Panc1 (cell line): ENCODE measurements around the gene PTPRH. TPM values are rescaled to one million over a fixed set of nuclear protein-coding genes. Genes with fewer than 3 reads are reported as not detected.

Source experiments
- ATAC-seq: fragments of 200-7000 bp; cut with Tn5 transposase; 2 replicates; pipeline ENCODE4 v1.9.1; 2020; ENCODE audit warnings: mild to moderate bottlenecking, moderate library complexity
- BruUV-seq: library from RNA; stranded (reverse); fragments of 400-500 nt; replicated peaks from 2 replicates; lab custom pipeline; 2021; lab: Mats Ljungman, UMichigan
- CTCF ChIA-PET: fragments of 300-600 bp; sonication (Branson Sonifier 250); formaldehyde crosslinking; loops from one replicate; lab custom pipeline; 2022; ENCODE audit warnings: antibody characterized with exemption; lab: Charles Lee
- POLR2A ChIA-PET: fragments of 300-600 bp; sonication (Branson Sonifier 250); formaldehyde crosslinking; loops from one replicate; lab custom pipeline; 2022; ENCODE audit warnings: antibody characterized with exemption; lab: Charles Lee
- DNase-seq: peaks from one replicate; pipeline ENCODE4 v3.0.0-alpha.2; 2010; ENCODE audit warnings: low read depth, low spot score
- H3K27ac ChIP-seq: 2 replicates; pipeline ENCODE4 v1.5.1; 2011; ENCODE audit warnings: mild to moderate bottlenecking, low read length, inconsistent platforms
- H3K27me3 ChIP-seq: fragments of 200-500 bp; sonication (Bioruptor generic); 2 replicates; pipeline ENCODE4 v1.6.0; 2014; ENCODE audit warnings: low read length, inconsistent platforms; ENCODE audit not compliant: control insufficient read depth, insufficient read depth
- H3K36me3 ChIP-seq: fragments of 200-500 bp; sonication (Bioruptor generic); 2 replicates; pipeline ENCODE4 v1.5.1; 2014; ENCODE audit warnings: inconsistent platforms, mild to moderate bottlenecking, low read length, moderate library complexity; ENCODE audit not compliant: control insufficient read depth, insufficient read depth
- H3K4me1 ChIP-seq: 2 replicates; pipeline ENCODE4 v1.5.1; 2011; ENCODE audit warnings: inconsistent platforms, mild to moderate bottlenecking, low read length, moderate library complexity; ENCODE audit not compliant: control insufficient read depth, insufficient read depth
- H3K4me3 ChIP-seq, 2 experiments: 2 replicates each; pipeline ENCODE4 v1.5.1; 2011 to 2012; ENCODE audit warnings: low read depth in 2 of 2, low read length in 2 of 2, mild to moderate bottlenecking in 2 of 2, inconsistent platforms in 1 of 2, moderate library complexity in 1 of 2
- H3K9me3 ChIP-seq: fragments of 200-500 bp; sonication (Bioruptor generic); 2 replicates; pipeline ENCODE4 v1.5.1; 2014; ENCODE audit warnings: low read depth, mild to moderate bottlenecking, inconsistent platforms, low read length, moderate library complexity; ENCODE audit not compliant: control insufficient read depth, insufficient read depth
- POLR2AphosphoS5 ChIP-seq: IDR thresholded peaks from 2 replicates; pipeline ENCODE4 v1.6.1; 2012; ENCODE audit warnings: mild to moderate bottlenecking, low read depth, low read length, moderate library complexity
- SIN3A ChIP-seq: IDR thresholded peaks from 2 replicates; pipeline ENCODE4 v1.6.1; 2012; ENCODE audit warnings: low read depth, mild to moderate bottlenecking, low read length, moderate library complexity, borderline replicate concordance; ENCODE audit not compliant: insufficient read depth
- TCF7L2 ChIP-seq: IDR thresholded peaks from 2 replicates; pipeline ENCODE4 v1.6.1; 2011; ENCODE audit warnings: mild to moderate bottlenecking, low read depth, low read length, inconsistent platforms
- in situ Hi-C: cut with HindIII; loops from 2 replicates; pipeline ENCODE4 v1.10.0; 2016; ENCODE audit warnings: low sequenced_read_pairs, low pct_unique_long_range_greater_than_20kb
- intact Hi-C: fragments of 100-400 bp; cut with micrococcal nuclease; formaldehyde crosslinking; loops from one replicate; pipeline ENCODE4 v1.10.0; 2022; ENCODE audit not compliant: unreplicated experiment
- total RNA-seq: library from RNA; stranded (reverse); gene quantifications from one replicate; pipeline ENCODE4 v1.2.1, GENCODE V29; 2021; ENCODE audit not compliant: unreplicated experiment
- TF ChIP-seq, protein P1 (sequence below): fragments of 450-650 bp; IDR thresholded peaks from 2 replicates; pipeline ENCODE4 v1.5.1; 2017; ENCODE audit warnings: mild to moderate bottlenecking
- TF ChIP-seq, protein P2 (sequence below), 2 experiments: IDR thresholded peaks; 2 replicates each; pipeline ENCODE4 v1.6.1; 2011 to 2012; ENCODE audit warnings: low read depth in 2 of 2, control low read depth in 1 of 2, low read length in 1 of 2, mild to moderate bottlenecking in 1 of 2, moderate library complexity in 1 of 2; ENCODE audit not compliant: insufficient read depth in 1 of 2

PTPRH gene
- total RNA-seq, 1 experiment from 2014 or later, result 42.8 TPM

DNA sequence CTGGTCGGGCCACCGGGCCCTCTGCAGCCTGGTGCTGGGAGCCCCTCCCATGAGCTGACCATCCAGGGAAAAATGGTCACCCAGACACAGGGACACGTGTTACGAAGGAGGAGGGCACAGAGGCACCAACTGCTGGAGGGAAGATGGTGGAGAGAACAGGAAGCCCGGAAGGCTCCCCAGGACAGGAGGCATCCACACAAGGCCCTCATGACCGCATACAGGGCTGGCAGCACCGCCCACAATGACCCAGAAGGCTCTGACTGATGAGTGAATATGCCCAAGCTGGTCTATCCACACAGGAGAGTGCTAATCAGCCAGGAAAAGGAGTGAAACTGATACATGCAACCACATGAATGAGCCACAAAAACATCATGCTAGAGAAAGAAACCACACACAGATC is 33.2 kb upstream of the PTPRH start:
- no peaks in the 10 kb centered on the region for H3K27me3 ChIP-seq
- intact Hi-C loops, result no loop called here
- BruUV-seq, result no TSS peak
- H3K36me3 ChIP-seq, result peaks cover 17% of the 10 kb centered on the region; the same call in 1 of the 2 replicates
- TF ChIP-seq SIN3A (no peak), TCF7L2 (no peak), POLR2AphosphoS5 (no peak)
- TF ChIP-seq, protein P1, sequence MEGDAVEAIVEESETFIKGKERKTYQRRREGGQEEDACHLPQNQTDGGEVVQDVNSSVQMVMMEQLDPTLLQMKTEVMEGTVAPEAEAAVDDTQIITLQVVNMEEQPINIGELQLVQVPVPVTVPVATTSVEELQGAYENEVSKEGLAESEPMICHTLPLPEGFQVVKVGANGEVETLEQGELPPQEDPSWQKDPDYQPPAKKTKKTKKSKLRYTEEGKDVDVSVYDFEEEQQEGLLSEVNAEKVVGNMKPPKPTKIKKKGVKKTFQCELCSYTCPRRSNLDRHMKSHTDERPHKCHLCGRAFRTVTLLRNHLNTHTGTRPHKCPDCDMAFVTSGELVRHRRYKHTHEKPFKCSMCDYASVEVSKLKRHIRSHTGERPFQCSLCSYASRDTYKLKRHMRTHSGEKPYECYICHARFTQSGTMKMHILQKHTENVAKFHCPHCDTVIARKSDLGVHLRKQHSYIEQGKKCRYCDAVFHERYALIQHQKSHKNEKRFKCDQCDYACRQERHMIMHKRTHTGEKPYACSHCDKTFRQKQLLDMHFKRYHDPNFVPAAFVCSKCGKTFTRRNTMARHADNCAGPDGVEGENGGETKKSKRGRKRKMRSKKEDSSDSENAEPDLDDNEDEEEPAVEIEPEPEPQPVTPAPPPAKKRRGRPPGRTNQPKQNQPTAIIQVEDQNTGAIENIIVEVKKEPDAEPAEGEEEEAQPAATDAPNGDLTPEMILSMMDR, result no peak
- TF ChIP-seq, protein P2, sequence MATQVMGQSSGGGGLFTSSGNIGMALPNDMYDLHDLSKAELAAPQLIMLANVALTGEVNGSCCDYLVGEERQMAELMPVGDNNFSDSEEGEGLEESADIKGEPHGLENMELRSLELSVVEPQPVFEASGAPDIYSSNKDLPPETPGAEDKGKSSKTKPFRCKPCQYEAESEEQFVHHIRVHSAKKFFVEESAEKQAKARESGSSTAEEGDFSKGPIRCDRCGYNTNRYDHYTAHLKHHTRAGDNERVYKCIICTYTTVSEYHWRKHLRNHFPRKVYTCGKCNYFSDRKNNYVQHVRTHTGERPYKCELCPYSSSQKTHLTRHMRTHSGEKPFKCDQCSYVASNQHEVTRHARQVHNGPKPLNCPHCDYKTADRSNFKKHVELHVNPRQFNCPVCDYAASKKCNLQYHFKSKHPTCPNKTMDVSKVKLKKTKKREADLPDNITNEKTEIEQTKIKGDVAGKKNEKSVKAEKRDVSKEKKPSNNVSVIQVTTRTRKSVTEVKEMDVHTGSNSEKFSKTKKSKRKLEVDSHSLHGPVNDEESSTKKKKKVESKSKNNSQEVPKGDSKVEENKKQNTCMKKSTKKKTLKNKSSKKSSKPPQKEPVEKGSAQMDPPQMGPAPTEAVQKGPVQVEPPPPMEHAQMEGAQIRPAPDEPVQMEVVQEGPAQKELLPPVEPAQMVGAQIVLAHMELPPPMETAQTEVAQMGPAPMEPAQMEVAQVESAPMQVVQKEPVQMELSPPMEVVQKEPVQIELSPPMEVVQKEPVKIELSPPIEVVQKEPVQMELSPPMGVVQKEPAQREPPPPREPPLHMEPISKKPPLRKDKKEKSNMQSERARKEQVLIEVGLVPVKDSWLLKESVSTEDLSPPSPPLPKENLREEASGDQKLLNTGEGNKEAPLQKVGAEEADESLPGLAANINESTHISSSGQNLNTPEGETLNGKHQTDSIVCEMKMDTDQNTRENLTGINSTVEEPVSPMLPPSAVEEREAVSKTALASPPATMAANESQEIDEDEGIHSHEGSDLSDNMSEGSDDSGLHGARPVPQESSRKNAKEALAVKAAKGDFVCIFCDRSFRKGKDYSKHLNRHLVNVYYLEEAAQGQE (IDR thresholded peaks at IDR 0.05; ENCODE audit: insufficient read depth in 1 of 2, low read depth in 2 of 2, low read length in 1 of 2), result no peak
- H3K27ac ChIP-seq, result no peak overlapping the region
- H3K9me3 ChIP-seq, result no peaks in the 10 kb centered on the region
- DNase-seq, result no peak
- no peak for ATAC-seq
- in situ Hi-C loops, result no loop called here
- CTCF ChIA-PET, result no interaction called here
- POLR2A ChIA-PET, result interaction anchor here (0.7 kb wide), 1 partner anchor 37 kb away, joined by 5 read pairs; no protein-coding TSS in a partner anchor
- H3K4me1 ChIP-seq, result 0 out of 2 replicates have a peak, but pooled peaks cover 2% of the 10 kb centered on the region
- H3K4me3 ChIP-seq, result no peak overlapping the region

DNA sequence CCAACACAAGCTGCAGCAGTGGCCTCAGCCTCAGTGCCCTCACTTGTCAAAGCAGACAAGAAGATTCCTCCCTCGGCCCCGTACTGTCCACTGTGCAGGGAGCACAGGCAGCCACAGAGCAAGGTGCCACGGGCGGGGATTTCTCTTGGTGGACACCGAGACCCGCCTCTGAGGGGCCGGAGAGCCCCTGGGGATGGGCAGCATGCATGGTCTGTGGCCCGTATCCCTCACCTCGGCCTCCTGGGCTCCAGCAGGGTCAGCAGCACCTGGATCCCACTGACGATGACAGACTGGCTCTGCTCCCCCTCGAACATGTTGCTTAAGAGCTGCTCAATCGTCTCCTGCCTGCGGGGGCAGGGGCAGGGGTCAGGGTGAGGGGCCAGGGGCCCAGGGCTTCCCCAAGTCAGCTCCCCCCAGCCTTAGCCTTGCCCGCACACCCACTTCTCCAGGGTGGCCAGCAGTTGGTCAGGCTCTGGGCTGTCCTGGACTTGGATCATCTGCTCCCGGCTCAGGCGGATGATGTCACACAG is 32.7 kb upstream of the PTPRH start:
- Histone ChIP-seq H3K9me3 (no peaks in the 10 kb centered on the region), H3K36me3 (peaks cover 22% of the 10 kb centered on the region; the same call in 1 of the 2 replicates), H3K4me1 (no peaks in the 10 kb centered on the region), H3K27ac (no peak overlapping the region), H3K4me3 (no peak overlapping the region), H3K27me3 (no peaks in the 10 kb centered on the region)
- in situ Hi-C loops, result no loop called here
- no peak for DNase-seq
- TF ChIP-seq POLR2AphosphoS5 (no peak), TCF7L2 (no peak)
- POLR2A ChIA-PET, result no interaction called here
- intact Hi-C loops, result no loop called here
- CTCF ChIA-PET, result no interaction called here
- peak; percentile 3; the same call in 1 of the 2 replicates for ATAC-seq
- BruUV-seq, result no TSS peak
